ENCODE measurements around the gene TTLL12. TPM values are rescaled to one million over a fixed set of nuclear protein-coding genes. Genes with fewer than 3 reads are reported as not detected.

The TTLL12 gene
- polyA plus RNA-seq, 2 of the 4 experiments (the other 2 are of a cell fraction), result 8.6 to 18.7 TPM

GRCh38 chr22:43182118-43182517 lies 4.8 kb downstream of the TTLL12 start:
- no peak for DNase-seq (ENCODE audit: low read depth in 1 of 2, low spot score in 1 of 2)
- ChIA-PET CTCF (no interaction called here), POLR2A (no interaction called here)
- H3K27ac ChIP-seq, result no peak overlapping the region
- ATAC-seq, result no peak
- TF ChIP-seq JUNB (IDR thresholded peaks at IDR 0.05) (no peak), RAD21 (conservative IDR thresholded peaks at IDR 0.05 in 1 of 2, IDR thresholded peaks at IDR 0.05 in 1 of 2) (no peak), TP53 (CRISPR knock-in tag; IDR thresholded peaks at IDR 0.05) (no peak), HOXB13 (CRISPR knock-in tag; IDR thresholded peaks at IDR 0.05; ENCODE audit: low read depth) (no peak), SREBF2 (IDR thresholded peaks at IDR 0.05) (no peak), RFX5 (IDR thresholded peaks at IDR 0.05) (no peak), PBX3 (IDR thresholded peaks at IDR 0.05) (no peak), HOXA7 (CRISPR knock-in tag; IDR thresholded peaks at IDR 0.05) (no peak), RCOR1 (IDR thresholded peaks at IDR 0.05; ENCODE audit: low read depth, low read length) (no peak), PHF8 (IDR thresholded peaks at IDR 0.05; ENCODE audit: borderline replicate concordance, low read depth) (no peak), BHLHE40 (IDR thresholded peaks at IDR 0.05; ENCODE audit: low read depth, low read length) (no peak), ZC3H11A (IDR thresholded peaks at IDR 0.05) (no peak), ELK1 (IDR thresholded peaks at IDR 0.05; ENCODE audit: low read depth, low read length) (no peak), NR3C1 (IDR thresholded peaks at IDR 0.05) (no peak), ZFP36 (IDR thresholded peaks at IDR 0.05; ENCODE audit: borderline replicate concordance, partially characterized antibody) (no peak), MYC (IDR thresholded peaks at IDR 0.05; ENCODE audit: borderline replicate concordance, low read length) (no peak), ZNF302 (CRISPR knock-in tag; IDR thresholded peaks at IDR 0.05) (no peak), TFCP2L1 (CRISPR knock-in tag; IDR thresholded peaks at IDR 0.05) (no peak), KDM5A (IDR thresholded peaks at IDR 0.05) (no peak), USF2 (IDR thresholded peaks at IDR 0.05) (no peak)
- 90% methylated on average over 5 of the region's 10 CpGs for WGBS (ENCODE audit: missing lambda C conversion rate)
- H3K4me1 ChIP-seq, result peaks cover 12% of the 10 kb centered on the region; the same call in 1 of the 3 replicates
- no peak overlapping the region for H3K4me3 ChIP-seq
- FAIRE-seq, result no peak
- H3K4me2 ChIP-seq, result no peak overlapping the region
- H3K9me3 ChIP-seq, result no peaks in the 10 kb centered on the region

GRCh38 chr22:43181321-43182076 lies 5.4 kb downstream of the TTLL12 start:
- ChIA-PET CTCF (no interaction called here), POLR2A (no interaction called here)
- ATAC-seq (no peak), DNase-seq (ENCODE audit: low read depth in 1 of 2, low spot score in 1 of 2) (no peak), FAIRE-seq (no peak)
- Histone ChIP-seq H3K27ac (no peak overlapping the region), H3K9me3 (no peaks in the 10 kb centered on the region), H3K4me2 (no peak overlapping the region), H3K4me3 (no peak overlapping the region), H3K4me1 (peaks cover 12% of the 10 kb centered on the region; the same call in 1 of the 3 replicates)
- 96% methylated on average over 9 of the region's 13 CpGs for WGBS (ENCODE audit: missing lambda C conversion rate)
- TF ChIP-seq RAD21 (conservative IDR thresholded peaks at IDR 0.05 in 1 of 2, IDR thresholded peaks at IDR 0.05 in 1 of 2) (no peak), ELK1 (IDR thresholded peaks at IDR 0.05; ENCODE audit: low read depth, low read length) (no peak), FOSB (CRISPR knock-in tag; IDR thresholded peaks at IDR 0.05) (no peak), FOSL2 (IDR thresholded peaks at IDR 0.05) (no peak), FOSL2 (CRISPR knock-in tag; IDR thresholded peaks at IDR 0.05) (no peak), ZFP36 (IDR thresholded peaks at IDR 0.05; ENCODE audit: borderline replicate concordance, partially characterized antibody) (no peak), MYC (IDR thresholded peaks at IDR 0.05; ENCODE audit: borderline replicate concordance, low read length) (no peak), HES2 (IDR thresholded peaks at IDR 0.05) (no peak), HOXA7 (CRISPR knock-in tag; IDR thresholded peaks at IDR 0.05) (no peak), KDM1A (IDR thresholded peaks at IDR 0.05; ENCODE audit: low read depth) (no peak)
